NCI-H2227 (cell line): ENCODE results near the gene SHCBP1L.

Experiments used
- DNase-seq: peaks from one replicate; lab custom pipeline; 2025; ENCODE audit not compliant: unreplicated experiment; lab: John Stamatoyannopoulos, UW

The SHCBP1L gene

GRCh38 chr1:182952677-182953444 is at the start of gene SHCBP1L:
Gene SHCBP1L (minus strand): TSS chr1:182953166. CDS start chr1:182953133, 33 bp downstream.
- DNase-seq, result no peak

DNA sequence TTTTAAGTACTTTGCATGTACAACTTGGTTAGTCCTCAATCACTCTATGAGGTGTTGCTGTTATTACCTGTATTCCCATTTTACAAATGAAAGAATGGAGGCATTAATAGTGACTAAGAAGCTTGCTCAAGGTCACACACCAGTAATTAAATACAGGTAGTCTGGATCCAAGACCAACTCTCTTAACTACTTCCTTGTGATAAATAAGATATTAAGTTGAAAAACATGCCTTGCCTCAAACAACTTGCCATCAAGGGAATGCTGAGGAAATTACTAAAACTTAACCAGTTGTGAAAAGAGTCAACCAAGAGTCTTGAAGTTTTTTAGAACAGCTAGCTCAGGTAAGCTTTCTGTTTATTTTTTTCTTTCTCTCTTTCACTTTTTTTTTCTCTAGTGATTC is 49.3 kb upstream of the SHCBP1L start:
- no peak for DNase-seq

- DNase-seq, result no peak
Observed at GRCh38 chr1:183000167-183000962, 47.4 kb upstream of the SHCBP1L start.

GRCh38 chr1:182998482-182998881 is 45.5 kb upstream of the SHCBP1L start:
- DNase-seq, result no peak

DNA sequence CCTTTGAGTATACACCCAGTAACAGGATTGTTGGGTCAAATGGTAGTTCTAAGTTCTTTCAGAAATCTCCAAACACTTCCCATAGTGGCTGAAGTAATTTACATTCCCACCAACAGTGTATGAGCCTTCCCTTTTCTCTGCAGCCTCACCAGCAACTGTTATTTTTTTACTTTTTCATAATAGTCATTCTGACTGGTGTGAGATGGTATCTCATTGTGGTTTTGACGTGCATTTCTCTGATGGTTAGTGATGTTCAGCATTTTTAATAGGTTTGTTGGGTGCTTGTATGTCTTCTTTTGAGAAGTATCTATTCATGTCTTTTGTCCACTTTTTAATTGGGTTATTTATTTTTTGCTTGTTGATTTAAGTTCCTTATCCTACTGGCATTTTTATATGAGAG is 43.9 kb upstream of the SHCBP1L start:
- no peak for DNase-seq

DNA sequence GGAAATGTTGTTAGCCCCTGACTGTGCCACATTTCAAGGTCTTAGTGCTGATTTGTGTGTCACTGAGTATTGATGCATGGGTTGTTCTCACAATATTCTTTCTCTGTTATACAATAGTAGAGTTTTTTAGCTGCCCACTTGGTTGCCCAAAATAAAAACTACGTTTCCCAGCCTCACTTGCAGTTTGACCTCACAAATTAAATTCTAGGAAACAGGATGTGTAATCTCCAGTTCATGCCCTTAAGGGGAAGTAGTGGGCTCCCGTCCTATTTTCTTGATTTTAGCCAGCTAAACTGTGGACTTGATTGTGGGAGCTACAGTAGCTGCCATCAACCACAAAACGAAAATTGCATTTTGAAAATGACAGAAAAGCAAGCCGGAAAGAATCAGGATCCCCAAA is 42.9 kb upstream of the SHCBP1L start:
- DNase-seq, result no peak

- DNase-seq, result no peak
Observed at GRCh38 chr1:182993746-182994145, 40.8 kb upstream of the SHCBP1L start.

- DNase-seq, result no peak
Observed at GRCh38 chr1:182990413-182991144, 37.6 kb upstream of the SHCBP1L start.

GRCh38 chr1:182985876-182986275 is 32.9 kb upstream of the SHCBP1L start:
- no peak for DNase-seq

DNA sequence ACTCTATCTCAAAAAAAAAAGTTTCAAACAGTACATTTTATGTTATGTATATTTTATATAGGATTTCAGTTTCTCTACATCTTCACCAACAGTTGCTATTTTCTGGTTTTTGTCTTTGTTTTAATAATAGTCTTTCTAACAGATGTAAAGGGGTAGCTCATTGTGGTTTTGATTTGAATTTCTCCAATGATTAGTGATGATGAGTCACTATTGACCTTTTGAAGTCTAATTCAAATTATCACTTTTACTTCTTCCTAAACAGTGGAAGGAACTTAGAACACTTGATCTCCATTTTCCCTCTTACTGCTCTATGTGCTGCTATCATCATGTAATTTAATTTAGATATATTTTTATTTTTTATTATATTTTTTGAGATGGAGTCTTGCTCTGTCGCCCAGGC is 31.7 kb upstream of the SHCBP1L start:
- DNase-seq, result no peak

- no peak for DNase-seq
Observed at GRCh38 chr1:182984138-182984537, 31.2 kb upstream of the SHCBP1L start.

- DNase-seq, result no peak
Observed at GRCh38 chr1:182978151-182978853, 25.3 kb upstream of the SHCBP1L start.

- no peak for DNase-seq
Observed at GRCh38 chr1:182977480-182977879, 24.5 kb upstream of the SHCBP1L start.

DNA sequence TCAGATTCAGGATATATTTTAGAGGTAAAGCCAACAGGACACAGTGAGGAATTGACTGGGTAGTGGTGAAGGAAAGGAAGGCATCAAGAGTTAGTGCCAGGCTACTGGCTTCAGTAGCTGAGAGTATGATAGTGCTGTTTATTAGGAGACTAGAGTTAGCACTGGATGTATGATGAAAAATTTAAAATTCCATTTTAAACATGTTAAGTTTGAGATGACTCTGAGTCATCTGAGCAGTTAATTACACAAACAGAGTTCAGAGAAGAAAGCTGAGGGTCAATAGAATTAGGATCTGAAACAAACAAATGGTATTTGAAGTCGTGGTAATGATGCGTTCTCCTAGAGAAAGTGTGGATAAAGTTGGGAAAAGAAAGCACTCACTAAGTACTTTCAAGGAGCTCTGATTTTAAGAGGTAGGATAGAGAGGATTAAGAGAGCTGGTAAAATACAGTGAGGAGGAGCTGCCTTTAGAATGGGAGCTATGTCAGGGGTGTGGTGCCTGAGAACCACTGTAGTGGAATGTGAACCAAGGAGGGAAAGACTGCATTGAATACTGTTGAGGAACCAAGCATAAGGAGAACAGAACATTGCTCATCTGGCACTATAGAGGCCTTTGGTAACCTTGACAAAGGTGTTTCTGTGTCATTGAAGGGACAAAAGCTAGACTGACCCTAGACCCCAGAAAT is 21.7 kb upstream of the SHCBP1L start:
- DNase-seq, result no peak

GRCh38 chr1:182972829-182973228 is 19.9 kb upstream of the SHCBP1L start:
- no peak for DNase-seq

GRCh38 chr1:182972231-182972630 is 19.3 kb upstream of the SHCBP1L start:
- no peak for DNase-seq

DNA sequence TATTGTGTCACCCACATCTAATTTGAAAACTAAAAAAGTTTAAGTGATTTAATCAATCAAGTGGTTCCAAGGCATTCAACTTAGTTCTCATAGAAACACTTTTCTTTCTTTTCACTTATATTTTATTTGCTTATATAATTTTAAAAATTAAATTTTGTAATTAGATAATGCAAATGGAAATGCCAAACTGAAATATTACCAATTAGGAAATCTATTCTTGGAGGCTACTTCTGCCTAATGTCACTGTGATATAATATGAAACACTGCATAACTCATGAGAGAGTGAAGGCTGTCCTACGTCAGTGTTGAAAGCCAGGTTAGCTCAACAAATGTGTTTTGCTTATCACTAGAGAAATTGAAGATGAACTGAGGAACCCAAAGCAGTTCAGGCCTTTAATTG is 18.3 kb upstream of the SHCBP1L start:
- DNase-seq, result no peak

GRCh38 chr1:182968836-182969734 is 16.1 kb upstream of the SHCBP1L start:
- DNase-seq, result no peak

DNA sequence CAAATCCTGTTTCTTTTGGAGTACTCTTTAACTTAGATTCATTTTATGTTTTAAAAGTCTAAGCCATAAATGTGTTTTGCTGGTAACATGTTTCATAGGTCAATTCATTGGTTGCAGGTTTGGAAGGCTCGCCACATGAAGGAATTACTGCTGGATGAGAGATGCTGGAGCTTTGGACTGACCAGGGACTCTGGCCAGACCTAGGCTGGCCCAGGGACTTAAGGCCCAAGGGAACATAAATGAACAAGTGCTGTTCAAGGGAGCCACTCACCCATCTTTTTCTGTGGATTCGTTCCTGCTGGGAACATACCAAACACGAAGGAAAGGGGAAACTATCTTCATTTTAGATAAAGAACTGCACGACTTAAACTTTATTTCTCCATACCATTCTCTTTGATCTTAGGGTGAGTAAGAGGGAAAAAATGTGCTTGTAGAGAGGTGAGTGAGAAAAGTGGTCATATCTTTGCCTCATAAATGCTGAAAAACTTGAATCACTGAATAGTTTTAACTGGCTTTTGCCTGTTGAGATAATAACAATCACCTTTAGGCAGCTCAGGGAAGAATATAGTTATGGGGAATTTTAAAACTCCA is 15.3 kb upstream of the SHCBP1L start:
- DNase-seq, result no peak
